ENCODE measurements around the gene HBA1.
"Not testable (repeated sequence)": the region's sequence is repeated elsewhere in the genome, so short reads cannot be mapped to it uniquely, and the experiment has no call there.

HBA1 gene

GRCh38 chr16:189604-190186, 13.2 kb downstream of the HBA1 start:
- no peaks in the 10 kb centered on the region for H3K9me3 ChIP-seq (ENCODE audit: control insufficient read depth, insufficient read depth, low read length)
- H3K36me3 ChIP-seq (ENCODE audit: insufficient read depth, low read length): peaks cover 21% of the 10 kb centered on the region
- H3K9ac ChIP-seq (ENCODE audit: low read depth, low read length): no peak overlapping the region
- no peaks in the 10 kb centered on the region for H3K4me1 ChIP-seq (ENCODE audit: insufficient read depth, low read length)

GRCh38 chr16:191831-192230, 15.4 kb downstream of the HBA1 start:
- Histone ChIP-seq H3K9ac (ENCODE audit: low read depth, low read length) (no peak overlapping the region), H3K36me3 (ENCODE audit: insufficient read depth, low read length) (peaks cover 33% of the 10 kb centered on the region), H3K9me3 (ENCODE audit: control insufficient read depth, insufficient read depth, low read length) (no peaks in the 10 kb centered on the region), H3K4me1 (ENCODE audit: insufficient read depth, low read length) (no peaks in the 10 kb centered on the region)

GRCh38 chr16:192686-193085, 16.2 kb downstream of the HBA1 start:
- peaks cover 38% of the 10 kb centered on the region for H3K36me3 ChIP-seq (ENCODE audit: insufficient read depth, low read length)

GRCh38 chr16:193441-193840, 17.0 kb downstream of the HBA1 start:
- H3K9ac ChIP-seq (ENCODE audit: low read depth, low read length): no peak overlapping the region
- H3K4me1 ChIP-seq (ENCODE audit: insufficient read depth, low read length): no peaks in the 10 kb centered on the region
- peaks cover 43% of the 10 kb centered on the region for H3K36me3 ChIP-seq (ENCODE audit: insufficient read depth, low read length)
- no peaks in the 10 kb centered on the region for H3K9me3 ChIP-seq (ENCODE audit: control insufficient read depth, insufficient read depth, low read length)

More at GRCh38 chr16:192686-193085, 16.2 kb downstream of the HBA1 start:
- Histone ChIP-seq H3K9ac (ENCODE audit: low read depth, low read length) (no peak overlapping the region), H3K9me3 (ENCODE audit: control insufficient read depth, insufficient read depth, low read length) (no peaks in the 10 kb centered on the region), H3K4me1 (ENCODE audit: insufficient read depth, low read length) (no peaks in the 10 kb centered on the region)

GRCh38 chr16:194516-194915, 18.0 kb downstream of the HBA1 start:
- Histone ChIP-seq H3K9me3 (ENCODE audit: control insufficient read depth, insufficient read depth, low read length) (no peaks in the 10 kb centered on the region), H3K4me1 (ENCODE audit: insufficient read depth, low read length) (no peaks in the 10 kb centered on the region), H3K36me3 (ENCODE audit: insufficient read depth, low read length) (peaks cover 45% of the 10 kb centered on the region), H3K9ac (ENCODE audit: low read depth, low read length) (no peak overlapping the region)

- Histone ChIP-seq H3K4me1 (ENCODE audit: insufficient read depth, low read length) (no peaks in the 10 kb centered on the region), H3K36me3 (ENCODE audit: insufficient read depth, low read length) (peaks cover 42% of the 10 kb centered on the region), H3K9ac (ENCODE audit: low read depth, low read length) (no peak overlapping the region), H3K9me3 (ENCODE audit: control insufficient read depth, insufficient read depth, low read length) (no peaks in the 10 kb centered on the region)
Observed at GRCh38 chr16:200388-200787, 23.9 kb downstream of the HBA1 start.

GRCh38 chr16:203246-203645, 26.8 kb downstream of the HBA1 start:
- Histone ChIP-seq H3K9ac (ENCODE audit: low read depth, low read length) (no peak overlapping the region), H3K36me3 (ENCODE audit: insufficient read depth, low read length) (peaks cover 42% of the 10 kb centered on the region), H3K4me1 (ENCODE audit: insufficient read depth, low read length) (no peaks in the 10 kb centered on the region), H3K9me3 (ENCODE audit: control insufficient read depth, insufficient read depth, low read length) (no peaks in the 10 kb centered on the region)

GRCh38 chr16:204046-204445, 27.6 kb downstream of the HBA1 start:
- not testable (repeated sequence) for H3K9ac ChIP-seq (ENCODE audit: low read depth, low read length)
- peaks cover 42% of the 10 kb centered on the region for H3K36me3 ChIP-seq (ENCODE audit: insufficient read depth, low read length)

GRCh38 chr16:209359-209758, 32.9 kb downstream of the HBA1 start:
- not testable (repeated sequence) for H3K4me1 ChIP-seq (ENCODE audit: insufficient read depth, low read length); H3K9me3 ChIP-seq (ENCODE audit: control insufficient read depth, insufficient read depth, low read length); H3K9ac ChIP-seq (ENCODE audit: low read depth, low read length)
- peaks cover 40% of the 10 kb centered on the region for H3K36me3 ChIP-seq (ENCODE audit: insufficient read depth, low read length)

More at GRCh38 chr16:204046-204445, 27.6 kb downstream of the HBA1 start:
- not testable (repeated sequence) for H3K9me3 ChIP-seq (ENCODE audit: control insufficient read depth, insufficient read depth, low read length); H3K4me1 ChIP-seq (ENCODE audit: insufficient read depth, low read length)

- H3K9me3 ChIP-seq (ENCODE audit: control insufficient read depth, insufficient read depth, low read length); H3K4me1 ChIP-seq (ENCODE audit: insufficient read depth, low read length); H3K9ac ChIP-seq (ENCODE audit: low read depth, low read length): not testable (repeated sequence)
- H3K36me3 ChIP-seq (ENCODE audit: insufficient read depth, low read length): peaks cover 22% of the 10 kb centered on the region
Observed at GRCh38 chr16:211631-212180, 35.2 kb downstream of the HBA1 start.

- H3K4me1 ChIP-seq (ENCODE audit: insufficient read depth, low read length): no peaks in the 10 kb centered on the region
- peaks cover 21% of the 10 kb centered on the region for H3K36me3 ChIP-seq (ENCODE audit: insufficient read depth, low read length)
- H3K9ac ChIP-seq (ENCODE audit: low read depth, low read length): no peak overlapping the region
- no peaks in the 10 kb centered on the region for H3K9me3 ChIP-seq (ENCODE audit: control insufficient read depth, insufficient read depth, low read length)
Observed at GRCh38 chr16:212999-213398, 36.5 kb downstream of the HBA1 start.

- no peak overlapping the region for H3K9ac ChIP-seq (ENCODE audit: low read depth, low read length)
- H3K36me3 ChIP-seq (ENCODE audit: insufficient read depth, low read length): peaks cover 9% of the 10 kb centered on the region
Observed at GRCh38 chr16:220021-220420, 43.5 kb downstream of the HBA1 start.

More at GRCh38 chr16:220021-220420, 43.5 kb downstream of the HBA1 start:
- Histone ChIP-seq H3K4me1 (ENCODE audit: insufficient read depth, low read length) (no peaks in the 10 kb centered on the region), H3K9me3 (ENCODE audit: control insufficient read depth, insufficient read depth, low read length) (no peaks in the 10 kb centered on the region)

Measured in ES-I3 (cell line).